Retinal pigment epithelial cell (primary cell): Measurements from ENCODE around the gene ZG16B.

ENCODE experiments used
- DNase-seq: peaks from one replicate; pipeline ENCODE4 v3.0.0-alpha.2; 2010; ENCODE audit warnings: low read depth
- H3K4me3 ChIP-seq: 2 replicates; pipeline ENCODE4 v1.5.1; 2011; ENCODE audit warnings: mild to moderate bottlenecking, low read length, control low read depth, moderate library complexity
- CTCF ChIP-seq: conservative IDR thresholded peaks from 2 replicates; pipeline ENCODE4 v1.5.1; 2011; ENCODE audit warnings: low read depth, low read length, control low read depth, inconsistent platforms

Gene ZG16B

GRCh38 chr16:2836646-2837508 is 6.8 kb downstream of the ZG16B start:
- H3K4me3 ChIP-seq, result no peak overlapping the region
- DNase-seq, result no peak
- no peak for TF ChIP-seq CTCF

GRCh38 chr16:2838928-2839327 is 8.8 kb downstream of the ZG16B start:
- TF ChIP-seq CTCF, result peak; percentile 94
- no peak overlapping the region for H3K4me3 ChIP-seq
- DNase-seq, result no peak

- no peak for DNase-seq
- no peak for TF ChIP-seq CTCF
- no peak overlapping the region for H3K4me3 ChIP-seq
Observed at GRCh38 chr16:2839650-2840450, 9.7 kb downstream of the ZG16B start.

GRCh38 chr16:2840914-2841313 is 10.8 kb downstream of the ZG16B start:
- H3K4me3 ChIP-seq, result no peak overlapping the region
- no peak for TF ChIP-seq CTCF
- DNase-seq, result no peak

- DNase-seq, result no peak
- peak overlapping the region; percentile 22 for H3K4me3 ChIP-seq
- TF ChIP-seq CTCF, result no peak
Observed at GRCh38 chr16:2841606-2842339, 11.7 kb downstream of the ZG16B start.

GRCh38 chr16:2842340-2843000 is 12.4 kb downstream of the ZG16B start:
- peak; percentile 64 for TF ChIP-seq CTCF
- no peak for DNase-seq
- peak overlapping the region; percentile 22 for H3K4me3 ChIP-seq
